Activated T-cell treated with anti-CD3 and anti-CD28 coated beads, Interleukin-2, amount 50 U/mL, for 24 hours (primary cell): ENCODE data around the gene MTMR11.
A peak's percentile ranks its signal among the peaks of the same experiment; 100 is the strongest.
"Not testable (repeated sequence)": the region's sequence is repeated elsewhere in the genome, so short reads cannot be mapped to it uniquely, and the experiment has no call there.

Experiments
- DNase-seq: peaks from one replicate; pipeline ENCODE4 v3.0.0-alpha.2; 2020
- H3K27ac Mint-ChIP-seq: 2 replicates; pipeline ENCODE4 v1.8.0; 2020; ENCODE audit warnings: mild to moderate bottlenecking, mixed read lengths
- H3K27me3 Mint-ChIP-seq: 2 replicates; pipeline ENCODE4 v1.8.0; 2020; ENCODE audit warnings: mixed read lengths
- H3K36me3 Mint-ChIP-seq: 2 replicates; pipeline ENCODE4 v1.8.0; 2020; ENCODE audit warnings: low read depth, mixed read lengths
- H3K4me1 Mint-ChIP-seq: 2 replicates; pipeline ENCODE4 v1.8.0; 2020; ENCODE audit warnings: low read depth, mixed read lengths
- H3K4me3 Mint-ChIP-seq: 2 replicates; pipeline ENCODE4 v1.8.0; 2020; ENCODE audit warnings: mild to moderate bottlenecking, moderate library complexity, mixed read lengths
- H3K9me3 Mint-ChIP-seq: 2 replicates; pipeline ENCODE4 v1.8.0; 2020; ENCODE audit warnings: mixed read lengths

MTMR11 gene

GRCh38 chr1:149899460-149900284 lies 37.0 kb downstream of the MTMR11 start, which contains the start of gene BOLA1:
TSS of gene BOLA1 (plus strand) at chr1:149899568. CDS start at chr1:149900060, 492 bp downstream.
- Mint-ChIP-seq H3K27ac (peak within 1 kb of the TSS; percentile 97), H3K4me3 (peak within 1 kb of the TSS; percentile 90)

GRCh38 chr1:149896575-149896974 lies 40.1 kb downstream of the MTMR11 start:
- Mint-ChIP-seq H3K36me3 (peaks cover 17% of the 10 kb centered on the region), H3K4me1 (peaks cover 23% of the 10 kb centered on the region), H3K27ac (no peak overlapping the region)

More at GRCh38 chr1:149899460-149900284, 37.0 kb downstream of the MTMR11 start, which contains the start of gene BOLA1:
- no peaks in the 10 kb centered on the region for H3K9me3 Mint-ChIP-seq
- DNase-seq, result peak; percentile 86
- no peaks in the 10 kb centered on the region for H3K27me3 Mint-ChIP-seq
- peaks cover 27% of the 10 kb centered on the region for H3K36me3 Mint-ChIP-seq
- H3K4me1 Mint-ChIP-seq, result peaks cover 23% of the 10 kb centered on the region

GRCh38 chr1:149888999-149889289 lies 47.7 kb downstream of the MTMR11 start:
- Mint-ChIP-seq H3K36me3 (no peaks in the 10 kb centered on the region), H3K27me3 (no peaks in the 10 kb centered on the region), H3K4me3 (no peak overlapping the region), H3K9me3 (no peaks in the 10 kb centered on the region), H3K27ac (no peak overlapping the region), H3K4me1 (peaks cover 6% of the 10 kb centered on the region)
- DNase-seq, result no peak

More at GRCh38 chr1:149896575-149896974, 40.1 kb downstream of the MTMR11 start:
- no peak overlapping the region for H3K4me3 Mint-ChIP-seq
- H3K9me3 Mint-ChIP-seq, result no peaks in the 10 kb centered on the region
- no peak for DNase-seq
- H3K27me3 Mint-ChIP-seq, result no peaks in the 10 kb centered on the region

GRCh38 chr1:149888247-149888998 lies 48.3 kb downstream of the MTMR11 start:
- no peaks in the 10 kb centered on the region for H3K36me3 Mint-ChIP-seq
- no peaks in the 10 kb centered on the region for H3K9me3 Mint-ChIP-seq
- no peak overlapping the region for H3K4me3 Mint-ChIP-seq
- H3K27ac Mint-ChIP-seq, result no peak overlapping the region
- peaks cover 6% of the 10 kb centered on the region for H3K4me1 Mint-ChIP-seq
- DNase-seq, result peak; percentile 83
- H3K27me3 Mint-ChIP-seq, result no peaks in the 10 kb centered on the region

- peaks cover 6% of the 10 kb centered on the region for H3K4me1 Mint-ChIP-seq
- DNase-seq, result peak; percentile 83
- H3K27ac Mint-ChIP-seq, result no peak overlapping the region
- H3K9me3 Mint-ChIP-seq, result no peaks in the 10 kb centered on the region
- no peaks in the 10 kb centered on the region for H3K27me3 Mint-ChIP-seq
- H3K36me3 Mint-ChIP-seq, result no peaks in the 10 kb centered on the region
- no peak overlapping the region for H3K4me3 Mint-ChIP-seq
Observed at GRCh38 chr1:149887456-149888246, 49.0 kb downstream of the MTMR11 start.

GRCh38 chr1:149887196-149887455 lies 49.6 kb downstream of the MTMR11 start:
- DNase-seq, H3K4me3 Mint-ChIP-seq, H3K9me3 Mint-ChIP-seq, H3K27me3 Mint-ChIP-seq, H3K27ac Mint-ChIP-seq, H3K36me3 Mint-ChIP-seq: not testable (repeated sequence)
- H3K4me1 Mint-ChIP-seq, result peaks cover 11% of the 10 kb centered on the region

- Mint-ChIP-seq H3K9me3 (no peaks in the 10 kb centered on the region), H3K27me3 (no peaks in the 10 kb centered on the region), H3K4me3 (no peak overlapping the region), H3K4me1 (peaks cover 16% of the 10 kb centered on the region), H3K36me3 (no peaks in the 10 kb centered on the region), H3K27ac (no peak overlapping the region)
- DNase-seq, result peak; percentile 88
Observed at GRCh38 chr1:149886396-149887195, 50.1 kb downstream of the MTMR11 start.

- DNase-seq, H3K27ac Mint-ChIP-seq, H3K27me3 Mint-ChIP-seq, H3K4me3 Mint-ChIP-seq, H3K36me3 Mint-ChIP-seq, H3K9me3 Mint-ChIP-seq: not testable (repeated sequence)
- peaks cover 19% of the 10 kb centered on the region for H3K4me1 Mint-ChIP-seq
Observed at GRCh38 chr1:149886121-149886395, 50.6 kb downstream of the MTMR11 start.

- DNase-seq, result peak; percentile 78
- Mint-ChIP-seq H3K27me3 (no peaks in the 10 kb centered on the region), H3K4me3 (no peak overlapping the region), H3K4me1 (peaks cover 19% of the 10 kb centered on the region), H3K9me3 (no peaks in the 10 kb centered on the region), H3K36me3 (no peaks in the 10 kb centered on the region), H3K27ac (no peak overlapping the region)
Observed at GRCh38 chr1:149885339-149886120, 51.1 kb downstream of the MTMR11 start.

- H3K9me3 Mint-ChIP-seq, result no peaks in the 10 kb centered on the region
- H3K36me3 Mint-ChIP-seq, result no peaks in the 10 kb centered on the region
- no peak for DNase-seq
- peaks cover 23% of the 10 kb centered on the region for H3K4me1 Mint-ChIP-seq
- H3K4me3 Mint-ChIP-seq, result no peak overlapping the region
- no peak overlapping the region for H3K27ac Mint-ChIP-seq
- no peaks in the 10 kb centered on the region for H3K27me3 Mint-ChIP-seq
Observed at GRCh38 chr1:149884433-149885338, 52.0 kb downstream of the MTMR11 start.

- no peaks in the 10 kb centered on the region for H3K9me3 Mint-ChIP-seq
- peaks cover 29% of the 10 kb centered on the region for H3K4me1 Mint-ChIP-seq
- H3K36me3 Mint-ChIP-seq, result no peaks in the 10 kb centered on the region
- no peak overlapping the region for H3K27ac Mint-ChIP-seq
- no peak overlapping the region for H3K4me3 Mint-ChIP-seq
- no peak for DNase-seq
- no peaks in the 10 kb centered on the region for H3K27me3 Mint-ChIP-seq
Observed at GRCh38 chr1:149883598-149884247, 53.0 kb downstream of the MTMR11 start.

GRCh38 chr1:149881876-149882275 lies 54.8 kb downstream of the MTMR11 start:
- peak overlapping the region; percentile 56 for H3K27ac Mint-ChIP-seq
- no peak for DNase-seq
- H3K36me3 Mint-ChIP-seq, result no peaks in the 10 kb centered on the region
- no peaks in the 10 kb centered on the region for H3K9me3 Mint-ChIP-seq
- H3K27me3 Mint-ChIP-seq, result no peaks in the 10 kb centered on the region
- H3K4me3 Mint-ChIP-seq, result no peak overlapping the region
- peaks cover 33% of the 10 kb centered on the region for H3K4me1 Mint-ChIP-seq
